HL-60/S4 treated with phorbol 12-myristate 13-acetate at 8.2 ng/mL for 4 days and 3 days (cell line): ENCODE data around the gene PDCD10.

ENCODE experiments used
- in situ Hi-C: fragments of 300-500 bp; cut with MboI; formaldehyde crosslinking; loops from 2 replicates; pipeline ENCODE4 v1.15.0; 2022; ENCODE audit warnings: low sequenced_read_pairs

Gene PDCD10

GRCh38 chr3:167734498-167735232, at the start of gene PDCD10:
Gene PDCD10, minus strand, starts transcription at chr3:167734892. Its CDS starts 14,735 bp downstream, at chr3:167720157.
- in situ Hi-C loops = loop anchor here (25.0 kb wide), 1 partner anchor 153 kb away; no protein-coding TSS in a partner anchor

GRCh38 chr3:167783781-167784180, 49.1 kb upstream of the PDCD10 start:
- in situ Hi-C loops = no loop called here

GRCh38 chr3:167780214-167780883, 45.7 kb upstream of the PDCD10 start:
- in situ Hi-C loops = no loop called here

GRCh38 chr3:167777356-167777755, 42.7 kb upstream of the PDCD10 start:
- in situ Hi-C loops = no loop called here

GRCh38 chr3:167776066-167776685, 41.5 kb upstream of the PDCD10 start:
- in situ Hi-C loops = no loop called here

- in situ Hi-C loops = no loop called here
Measured at GRCh38 chr3:167773584-167773983, 38.9 kb upstream of the PDCD10 start.

GRCh38 chr3:167772992-167773391, 38.3 kb upstream of the PDCD10 start:
- in situ Hi-C loops = no loop called here

GRCh38 chr3:167762296-167762695, 27.6 kb upstream of the PDCD10 start:
- in situ Hi-C loops = no loop called here

- in situ Hi-C loops = no loop called here
Measured at GRCh38 chr3:167761302-167761701, 26.6 kb upstream of the PDCD10 start.

- in situ Hi-C loops = no loop called here
Measured at GRCh38 chr3:167754049-167754448, 19.4 kb upstream of the PDCD10 start.

- in situ Hi-C loops = no loop called here
Measured at GRCh38 chr3:167750272-167750971, 15.7 kb upstream of the PDCD10 start.

- in situ Hi-C loops = loop anchor here (25.0 kb wide), 1 partner anchor 138 kb away; no protein-coding TSS in a partner anchor
Measured at GRCh38 chr3:167749728-167750127, 15.0 kb upstream of the PDCD10 start.

- in situ Hi-C loops = loop anchor here (25.0 kb wide), 1 partner anchor 138 kb away; no protein-coding TSS in a partner anchor
Measured at GRCh38 chr3:167749209-167749608, 14.5 kb upstream of the PDCD10 start.

- in situ Hi-C loops = loop anchor here (25.0 kb wide), 1 partner anchor 144 kb away; no protein-coding TSS in a partner anchor
Measured at GRCh38 chr3:167743799-167744198, 9.1 kb upstream of the PDCD10 start.

- in situ Hi-C loops = loop anchor here (25.0 kb wide), 1 partner anchor 145 kb away; no protein-coding TSS in a partner anchor
Measured at GRCh38 chr3:167742338-167742737, 7.6 kb upstream of the PDCD10 start.

GRCh38 chr3:167740961-167741587, 6.4 kb upstream of the PDCD10 start:
- in situ Hi-C loops = loop anchor here (25.0 kb wide), 1 partner anchor 146 kb away; no protein-coding TSS in a partner anchor

- in situ Hi-C loops = loop anchor here (25.0 kb wide), 1 partner anchor 148 kb away; no protein-coding TSS in a partner anchor
Measured at GRCh38 chr3:167739190-167739810, 4.6 kb upstream of the PDCD10 start.

- in situ Hi-C loops = loop anchor here (25.0 kb wide), 1 partner anchor 149 kb away; no protein-coding TSS in a partner anchor
Measured at GRCh38 chr3:167738037-167738436, 3.3 kb upstream of the PDCD10 start.

- in situ Hi-C loops = loop anchor here (25.0 kb wide), 1 partner anchor 150 kb away; no protein-coding TSS in a partner anchor
Measured at GRCh38 chr3:167736997-167737396, 2.3 kb upstream of the PDCD10 start.
